Activated T-cell treated with anti-CD3 and anti-CD28 coated beads for 48 hours (primary cell): ENCODE results near the gene TUBA8.
"Not testable (repeated sequence)": the region's sequence is repeated elsewhere in the genome, so short reads cannot be mapped to it uniquely, and the experiment has no call there.

Source experiments
- DNase-seq: peaks from one replicate; pipeline ENCODE4 v3.0.0-alpha.2; 2020; ENCODE audit warnings: low read depth

Gene TUBA8

GRCh38 chr22:18110194-18110953 is at the start of gene TUBA8:
Gene TUBA8 (plus strand): TSS chr22:18110809. CDS start chr22:18110866, 57 bp downstream.
- no peak for DNase-seq

GRCh38 chr22:18062421-18062820 is 48.2 kb upstream of the TUBA8 start:
- DNase-seq, result no peak

GRCh38 chr22:18063306-18063705 is 47.3 kb upstream of the TUBA8 start:
- DNase-seq, result no peak

GRCh38 chr22:18063715-18064114 is 46.9 kb upstream of the TUBA8 start:
- not testable (repeated sequence) for DNase-seq

- DNase-seq, result no peak
These were observed 46.0 kb upstream of the TUBA8 start for GRCh38 chr22:18064636-18065035.

GRCh38 chr22:18065256-18065655 is 45.4 kb upstream of the TUBA8 start:
- DNase-seq, result no peak

- DNase-seq, result no peak
These were observed 44.3 kb upstream of the TUBA8 start for GRCh38 chr22:18066181-18066859.

GRCh38 chr22:18067121-18067520 is 43.5 kb upstream of the TUBA8 start:
- DNase-seq, result no peak

- no peak for DNase-seq
These were observed 42.9 kb upstream of the TUBA8 start for GRCh38 chr22:18067548-18068341.

GRCh38 chr22:18068381-18068988 is 42.1 kb upstream of the TUBA8 start:
- no peak for DNase-seq

GRCh38 chr22:18069041-18069440 is 41.6 kb upstream of the TUBA8 start:
- DNase-seq, result no peak

GRCh38 chr22:18070041-18070440 is 40.6 kb upstream of the TUBA8 start:
- DNase-seq, result no peak

GRCh38 chr22:18070556-18071306 is 39.9 kb upstream of the TUBA8 start:
- DNase-seq, result no peak

GRCh38 chr22:18071307-18071967 is 39.2 kb upstream of the TUBA8 start:
- DNase-seq, result not testable (repeated sequence)

- DNase-seq, result no peak
These were observed 38.7 kb upstream of the TUBA8 start for GRCh38 chr22:18071968-18072310.

- no peak for DNase-seq
These were observed 37.1 kb upstream of the TUBA8 start for GRCh38 chr22:18073467-18073866.

- not testable (repeated sequence) for DNase-seq
These were observed 36.7 kb upstream of the TUBA8 start for GRCh38 chr22:18073927-18074326.

GRCh38 chr22:18075101-18075719 is 35.4 kb upstream of the TUBA8 start:
- DNase-seq, result no peak

GRCh38 chr22:18075720-18076497 is 34.7 kb upstream of the TUBA8 start:
- DNase-seq, result no peak

- DNase-seq, result no peak
These were observed 33.4 kb upstream of the TUBA8 start for GRCh38 chr22:18077087-18077638.
